Breast epithelium (tissue), 3 donors: ENCODE measurements around the gene PPP1R3D.

Source experiments
- CTCF ChIP-seq, 3 donors: fragments of 450-650 bp; IDR thresholded peaks; one replicate each; pipeline ENCODE4 v1.5.1; 2016 to 2017; ENCODE audit warnings: antibody characterized with exemption in 3 of 3, mild to moderate bottlenecking in 3 of 3, moderate library complexity in 3 of 3
- POLR2AphosphoS5 ChIP-seq, 3 donors: sonication (generic); formaldehyde crosslinking; IDR thresholded peaks; one replicate each; pipeline ENCODE4 v1.6.1; 2017; ENCODE audit warnings: antibody characterized with exemption in 3 of 3

- TF ChIP-seq CTCF (IDR thresholded peaks at IDR 0.05) (no peak), POLR2AphosphoS5 (IDR thresholded peaks at IDR 0.05) (no peak)
Measured at GRCh38 chr20:59912609-59913008, 27.5 kb downstream of the PPP1R3D start.
